ENCODE results near the gene RPS6KA5. TPM values are rescaled to one million over a fixed set of nuclear protein-coding genes. Genes with fewer than 3 reads are reported as not detected.

The RPS6KA5 gene
- total RNA-seq, 1 donor from 2014 or later: 8.0 TPM

GRCh38 chr14:90883782-90884181, 176.7 kb downstream of the RPS6KA5 start:
- Histone ChIP-seq H3K27ac (no peak overlapping the region), H3K27me3 (no peaks in the 10 kb centered on the region), H3K9me3 (no peaks in the 10 kb centered on the region), H3K36me3 (no peaks in the 10 kb centered on the region), H3K4me1 (no peaks in the 10 kb centered on the region), H3K4me3 (no peak overlapping the region)
- DNase-seq (no peak), ATAC-seq (no peak)
- intact Hi-C loops (cut with DNase I): no loop called here
- no peak for TF ChIP-seq CTCF (IDR thresholded peaks at IDR 0.05)

- no peaks in the 10 kb centered on the region for H3K36me3 ChIP-seq
- no peaks in the 10 kb centered on the region for H3K27me3 ChIP-seq
- no peak for ATAC-seq
- intact Hi-C loops (cut with DNase I): no loop called here
- H3K27ac ChIP-seq: no peak overlapping the region
- H3K9me3 ChIP-seq: no peaks in the 10 kb centered on the region
- H3K4me1 ChIP-seq: no peaks in the 10 kb centered on the region
- DNase-seq: no peak
- TF ChIP-seq CTCF (IDR thresholded peaks at IDR 0.05): no peak
- no peak overlapping the region for H3K4me3 ChIP-seq
These were observed 177.2 kb downstream of the RPS6KA5 start for GRCh38 chr14:90883197-90883596.

GRCh38 chr14:90880282-90880681, 180.2 kb downstream of the RPS6KA5 start:
- no peak for DNase-seq
- Histone ChIP-seq H3K27ac (no peak overlapping the region), H3K4me1 (no peaks in the 10 kb centered on the region), H3K27me3 (no peaks in the 10 kb centered on the region), H3K9me3 (no peaks in the 10 kb centered on the region), H3K36me3 (no peaks in the 10 kb centered on the region), H3K4me3 (no peak overlapping the region)
- no peak for ATAC-seq
- no peak for TF ChIP-seq CTCF (IDR thresholded peaks at IDR 0.05)
- intact Hi-C loops (cut with DNase I): no loop called here

- ATAC-seq (no peak), DNase-seq (no peak)
- Histone ChIP-seq H3K9me3 (no peaks in the 10 kb centered on the region), H3K4me1 (no peaks in the 10 kb centered on the region), H3K27me3 (no peaks in the 10 kb centered on the region), H3K36me3 (peaks cover 21% of the 10 kb centered on the region), H3K27ac (no peak overlapping the region), H3K4me3 (no peak overlapping the region)
- intact Hi-C loops (cut with DNase I): no loop called here
- no peak for TF ChIP-seq CTCF (IDR thresholded peaks at IDR 0.05)
These were observed 185.8 kb downstream of the RPS6KA5 start for GRCh38 chr14:90874599-90874998.

- TF ChIP-seq CTCF (IDR thresholded peaks at IDR 0.05): no peak
- no peak overlapping the region for H3K27ac ChIP-seq
These were observed 188.7 kb downstream of the RPS6KA5 start for GRCh38 chr14:90871605-90872233.

More at GRCh38 chr14:90871605-90872233, 188.7 kb downstream of the RPS6KA5 start:
- intact Hi-C loops (cut with DNase I): no loop called here
- no peaks in the 10 kb centered on the region for H3K27me3 ChIP-seq
- H3K36me3 ChIP-seq: peaks cover 21% of the 10 kb centered on the region
- H3K4me1 ChIP-seq: no peaks in the 10 kb centered on the region
- DNase-seq (no peak), ATAC-seq (no peak)
- no peak overlapping the region for H3K4me3 ChIP-seq
- H3K9me3 ChIP-seq: no peaks in the 10 kb centered on the region
